GM12864 (cell line): ENCODE data around the gene RNPEPL1.

Experiments used
- DNase-seq: peaks from one replicate; pipeline ENCODE4 v3.0.0-alpha.2; 2011; ENCODE audit warnings: low read depth
- H3K4me3 ChIP-seq: 2 replicates; pipeline ENCODE4 v1.5.1; 2011; ENCODE audit warnings: mild to moderate bottlenecking, low read depth, low read length, control low read depth
- CTCF ChIP-seq: IDR thresholded peaks from 2 replicates; pipeline ENCODE4 v1.5.1; 2011; ENCODE audit warnings: low read depth, mild to moderate bottlenecking, moderate library complexity, low read length, control low read depth, inconsistent platforms; ENCODE audit errors: missing control alignments

RNPEPL1 gene

DNA sequence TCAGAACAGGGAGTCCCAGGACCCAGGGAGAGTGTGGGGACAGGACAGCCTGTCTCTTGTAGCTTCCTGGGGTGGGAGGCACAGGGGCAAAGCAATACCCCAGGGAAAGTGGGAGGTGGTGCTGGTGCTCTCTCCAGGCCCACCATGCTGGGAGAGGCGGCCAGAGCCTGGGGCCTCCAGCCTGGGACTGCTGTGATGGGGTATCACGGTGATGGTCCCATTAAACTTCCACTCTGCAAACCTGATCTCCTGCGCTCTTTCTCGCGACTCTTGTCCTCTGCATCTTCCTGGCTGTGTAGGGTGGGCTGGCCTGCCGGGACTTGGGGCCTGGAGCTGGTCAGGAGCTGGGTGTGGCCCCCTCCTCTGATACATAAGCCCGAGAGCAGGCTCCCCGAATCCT, 10.2 kb downstream of the RNPEPL1 start:
- no peak for TF ChIP-seq CTCF
- no peak for DNase-seq
- no peak overlapping the region for H3K4me3 ChIP-seq

GRCh38 chr2:240579071-240579762, 10.9 kb downstream of the RNPEPL1 start:
- no peak for TF ChIP-seq CTCF
- DNase-seq, result no peak
- H3K4me3 ChIP-seq, result no peak overlapping the region

DNA sequence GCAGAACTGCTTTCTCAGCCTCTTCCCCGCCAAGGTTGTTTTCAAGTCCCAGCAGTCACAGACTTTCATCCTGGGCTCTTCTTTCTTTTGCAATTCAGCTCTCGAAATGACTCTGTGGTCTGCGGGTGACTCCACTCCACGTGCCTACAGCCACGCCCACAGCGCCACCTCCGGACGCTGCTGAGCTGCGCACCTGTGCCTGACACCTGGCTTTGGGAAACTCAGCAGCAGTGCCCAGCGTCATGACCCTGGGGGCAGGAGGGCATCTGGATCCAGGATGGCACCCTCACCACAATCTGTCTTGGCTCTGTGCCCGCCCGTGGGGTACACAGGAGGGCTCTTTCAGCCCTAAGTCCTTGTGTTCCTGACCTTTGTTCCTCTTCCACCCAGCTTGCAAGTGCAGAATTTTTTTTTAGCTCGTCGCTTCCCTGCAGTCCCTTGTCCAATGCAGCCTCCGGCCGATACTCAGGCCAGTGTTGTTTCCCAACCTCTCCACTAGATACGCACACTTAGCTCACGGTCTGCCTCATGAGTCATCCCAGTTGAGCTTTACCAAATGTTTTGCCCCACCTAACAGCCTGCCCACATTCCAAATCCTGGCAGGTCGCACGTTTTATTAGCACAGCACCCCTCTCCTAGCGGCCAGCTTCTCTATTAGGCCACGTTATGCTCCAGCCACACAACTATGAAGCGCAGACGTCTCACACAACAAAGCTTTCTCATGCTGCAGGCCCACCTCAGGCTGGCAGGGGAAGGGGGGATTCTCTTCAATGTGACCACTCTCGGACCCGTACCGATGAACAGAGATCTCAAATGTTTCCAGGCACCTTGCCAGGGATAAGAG, 11.7 kb downstream of the RNPEPL1 start:
- TF ChIP-seq CTCF, result peak; percentile 73
- no peak overlapping the region for H3K4me3 ChIP-seq
- DNase-seq, result peak; percentile 81

GRCh38 chr2:240581811-240582210, 13.5 kb downstream of the RNPEPL1 start:
- no peak for TF ChIP-seq CTCF
- no peak for DNase-seq
- no peak overlapping the region for H3K4me3 ChIP-seq

- DNase-seq, result no peak
- no peak for TF ChIP-seq CTCF
- no peak overlapping the region for H3K4me3 ChIP-seq
Observed at GRCh38 chr2:240582781-240583180, 14.5 kb downstream of the RNPEPL1 start.

DNA sequence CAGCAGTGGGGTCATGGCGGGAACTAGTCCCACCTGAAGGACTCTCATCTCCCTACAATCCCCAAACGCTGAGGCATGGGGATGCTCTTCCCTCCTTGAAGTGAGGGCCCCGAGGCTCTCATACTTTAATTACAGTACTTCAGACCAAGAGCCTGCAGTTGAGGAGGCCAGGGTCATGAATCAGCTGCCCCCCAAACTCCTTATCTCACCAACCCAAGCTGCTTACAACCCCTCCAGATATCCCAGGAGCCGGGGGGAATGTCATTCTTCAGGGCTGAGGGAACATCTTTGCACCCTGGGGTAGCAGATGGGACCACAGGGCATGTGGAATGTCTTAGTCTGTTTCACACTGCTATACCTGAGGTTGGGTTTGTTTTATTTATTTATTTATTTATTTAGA, 15.5 kb downstream of the RNPEPL1 start:
- H3K4me3 ChIP-seq, result no peak overlapping the region; the same call in 1 of the 2 replicates
- no peak for DNase-seq

More for the DNA sequence above, 15.5 kb downstream of the RNPEPL1 start:
- TF ChIP-seq CTCF, result no peak
